GM21381 (cell line): ENCODE data around the gene H2AZ2.
"Not testable (repeated sequence)": the region's sequence is repeated elsewhere in the genome, so short reads cannot be mapped to it uniquely, and the experiment has no call there.

Source experiments
- ATAC-seq: cut with Tn5 transposase; IDR thresholded peaks from one replicate; pipeline ENCODE4 v1.9.1; 2021; ENCODE audit warnings: mild to moderate bottlenecking, moderate library complexity; ENCODE audit not compliant: unreplicated experiment

The H2AZ2 gene

GRCh38 chr7:44789990-44790389, 57.9 kb downstream of the H2AZ2 start:
- no peak for ATAC-seq

- no peak for ATAC-seq
These were observed 60.1 kb downstream of the H2AZ2 start for GRCh38 chr7:44787762-44788161.

GRCh38 chr7:44787041-44787440, 60.8 kb downstream of the H2AZ2 start:
- no peak for ATAC-seq

GRCh38 chr7:44785218-44785617, 62.7 kb downstream of the H2AZ2 start:
- ATAC-seq = not testable (repeated sequence)

GRCh38 chr7:44784364-44784763, 63.5 kb downstream of the H2AZ2 start:
- no peak for ATAC-seq

GRCh38 chr7:44783407-44783806, 64.5 kb downstream of the H2AZ2 start:
- ATAC-seq = no peak

- ATAC-seq = no peak
These were observed 65.4 kb downstream of the H2AZ2 start for GRCh38 chr7:44782460-44782859.
